Ammon's horn (tissue), 1 donor: Measurements from ENCODE around the gene STX16.
A peak's percentile ranks its signal among the peaks of the same experiment; 100 is the strongest.

ENCODE experiments used
- DNase-seq: peaks from one replicate; pipeline ENCODE4 v3.0.0-alpha.2; 2016; ENCODE audit warnings: low spot score

The STX16 gene, protein sequence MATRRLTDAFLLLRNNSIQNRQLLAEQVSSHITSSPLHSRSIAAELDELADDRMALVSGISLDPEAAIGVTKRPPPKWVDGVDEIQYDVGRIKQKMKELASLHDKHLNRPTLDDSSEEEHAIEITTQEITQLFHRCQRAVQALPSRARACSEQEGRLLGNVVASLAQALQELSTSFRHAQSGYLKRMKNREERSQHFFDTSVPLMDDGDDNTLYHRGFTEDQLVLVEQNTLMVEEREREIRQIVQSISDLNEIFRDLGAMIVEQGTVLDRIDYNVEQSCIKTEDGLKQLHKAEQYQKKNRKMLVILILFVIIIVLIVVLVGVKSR

DNA sequence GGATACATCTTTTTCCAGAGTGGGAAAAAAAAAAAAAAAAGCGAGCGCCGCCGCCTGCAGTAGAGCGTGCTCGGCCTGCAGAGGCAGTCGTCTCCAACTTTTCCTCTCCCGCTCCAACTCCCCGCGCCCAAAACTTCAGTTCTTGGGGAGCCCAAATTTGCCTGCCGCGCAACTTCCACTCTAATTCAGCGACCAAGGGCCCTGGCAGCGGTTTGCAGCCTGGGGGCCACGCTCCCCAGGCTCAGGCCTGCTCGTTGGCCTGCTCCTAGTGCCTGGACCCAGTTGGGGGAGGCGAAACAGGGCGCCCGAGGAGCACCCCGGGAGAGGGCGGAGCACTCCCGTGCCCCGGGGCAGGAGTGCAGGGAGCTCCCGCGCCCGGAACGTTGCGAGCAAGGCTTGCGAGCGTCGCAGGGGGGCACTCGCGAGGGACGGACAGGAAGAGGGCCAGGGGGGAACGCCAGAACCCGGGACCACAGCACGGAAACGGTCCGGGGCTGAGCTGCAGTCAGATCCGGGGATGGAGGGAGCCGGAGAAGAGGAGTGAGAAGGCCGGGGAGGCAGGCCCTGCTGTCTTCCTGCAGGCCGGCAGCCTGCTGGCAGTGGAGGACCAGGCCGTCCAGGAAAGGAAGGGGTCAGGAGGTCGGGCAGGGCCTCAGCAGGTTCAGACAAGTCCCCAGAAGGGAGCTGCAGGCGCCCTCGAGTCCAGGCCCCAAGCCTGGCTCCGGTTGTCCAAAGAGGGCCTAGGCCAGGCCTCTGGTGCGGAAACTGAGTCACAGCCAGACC lies at the start of gene STX16:
Gene STX16, plus strand, starts transcription at position 508 of the 783 bp plus-strand sequence. CDS start 724 bp downstream, outside the sequence.
- peak; percentile 92 for DNase-seq

DNA sequence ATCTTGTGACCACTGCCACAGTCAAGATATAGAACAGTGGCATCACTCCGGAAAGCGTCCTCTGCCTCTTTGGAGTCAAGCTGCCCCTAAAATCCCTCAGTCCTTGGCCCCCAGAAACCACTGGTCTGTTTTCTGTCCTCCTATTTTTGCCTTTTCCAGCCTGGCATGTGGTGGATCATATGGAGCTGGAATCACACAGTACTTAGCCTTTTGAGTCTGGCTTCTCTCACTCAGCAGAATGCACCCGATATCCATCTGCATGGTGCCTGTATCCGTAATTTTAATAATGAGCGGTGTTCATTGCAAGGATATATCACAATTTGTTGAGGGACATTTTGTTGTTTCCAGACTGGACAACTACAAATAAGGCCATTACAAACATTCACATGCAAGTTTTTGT lies 49.0 kb upstream of the STX16 start:
- DNase-seq = no peak

DNA sequence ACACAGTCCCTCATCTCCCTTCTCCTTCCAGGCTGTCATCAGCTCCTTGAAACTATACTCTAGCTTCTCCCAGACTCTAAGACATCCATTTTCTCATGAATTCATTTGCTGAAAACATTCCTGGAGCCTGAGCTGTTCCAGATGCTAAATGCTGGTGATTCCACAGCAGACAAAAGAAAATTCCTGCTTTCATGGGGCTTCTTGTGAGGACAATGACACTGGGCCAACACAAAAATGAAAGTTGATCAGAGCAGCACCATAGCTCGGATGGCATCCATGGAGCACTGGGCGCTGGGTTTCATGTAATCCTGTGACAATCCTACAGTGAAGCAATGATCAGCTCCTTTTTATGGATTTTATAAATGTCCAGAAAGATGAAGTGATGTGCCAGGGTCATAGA lies 47.4 kb upstream of the STX16 start:
- no peak for DNase-seq

DNA sequence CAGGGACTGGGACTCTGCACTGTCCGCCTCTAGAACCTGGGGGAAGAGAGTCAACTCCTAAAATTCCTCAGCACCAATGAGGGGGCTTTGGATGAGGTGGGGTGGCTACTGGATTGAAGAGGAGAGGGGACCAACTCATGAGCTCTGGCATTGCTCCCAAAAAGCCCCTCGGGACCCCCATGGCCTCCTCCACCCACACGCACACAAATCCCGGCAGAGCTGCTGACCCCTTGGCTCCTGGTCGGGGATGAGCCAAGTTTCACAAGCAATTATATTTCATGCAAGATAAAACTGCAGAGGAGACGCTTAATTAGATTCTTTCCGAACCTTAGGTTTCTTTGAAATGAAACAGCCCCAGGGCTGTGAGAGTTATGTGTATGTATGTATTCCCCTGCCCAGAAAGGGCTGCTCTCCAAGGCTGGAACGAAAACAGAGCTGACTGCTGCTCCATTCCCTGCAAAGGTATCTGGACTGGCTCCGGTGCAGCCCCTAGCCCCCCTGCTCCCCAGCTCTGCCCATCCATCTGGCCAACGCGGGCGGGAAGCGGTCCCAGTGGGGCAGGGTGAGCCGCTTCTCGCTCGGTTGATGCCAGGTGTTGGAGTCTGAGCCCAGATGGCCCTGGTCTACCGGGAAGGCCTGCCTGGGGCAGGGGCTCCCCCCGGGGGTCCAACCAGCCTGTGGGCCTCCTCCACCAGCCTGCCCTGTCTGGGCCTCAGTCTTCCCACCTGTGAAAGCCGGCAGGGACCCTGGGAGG lies 46.8 kb upstream of the STX16 start:
- DNase-seq = no peak

DNA sequence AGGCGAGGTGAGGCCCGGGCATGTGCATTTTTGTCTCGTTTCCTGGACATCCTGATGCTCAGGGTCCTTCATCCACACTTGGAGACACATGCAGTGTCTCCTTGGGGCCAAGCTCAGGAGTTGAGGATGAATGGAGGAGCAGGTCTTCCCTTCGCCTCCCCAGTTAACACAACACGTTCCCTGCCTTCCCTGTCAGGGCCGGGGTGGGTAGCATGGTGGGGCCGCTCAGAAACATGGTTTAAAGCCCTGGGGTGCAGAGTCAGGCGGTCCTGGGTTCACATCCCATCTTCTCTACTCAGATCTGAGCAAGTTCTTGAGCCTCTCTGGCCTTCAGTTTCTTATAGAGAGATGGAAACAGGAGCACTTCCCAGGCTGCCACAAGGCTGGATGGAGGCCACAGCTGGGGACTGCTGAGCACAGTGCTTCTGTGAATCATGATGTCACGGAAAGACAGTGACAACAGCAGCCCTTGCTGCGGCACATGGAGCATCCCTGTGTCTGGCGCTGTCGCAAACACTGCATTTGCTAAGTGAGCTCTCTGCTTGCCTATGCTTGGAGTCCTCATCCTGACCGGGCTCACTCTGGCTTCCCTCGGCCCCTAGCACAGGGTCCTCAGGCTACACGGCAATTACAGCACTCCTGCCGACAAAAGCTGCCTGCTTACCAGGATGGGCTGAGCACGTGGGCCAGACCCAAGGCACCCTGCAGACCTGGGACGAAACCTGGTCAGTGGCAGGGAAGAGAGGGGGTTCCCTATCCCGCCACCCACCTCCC lies 45.6 kb upstream of the STX16 start:
- no peak for DNase-seq

DNA sequence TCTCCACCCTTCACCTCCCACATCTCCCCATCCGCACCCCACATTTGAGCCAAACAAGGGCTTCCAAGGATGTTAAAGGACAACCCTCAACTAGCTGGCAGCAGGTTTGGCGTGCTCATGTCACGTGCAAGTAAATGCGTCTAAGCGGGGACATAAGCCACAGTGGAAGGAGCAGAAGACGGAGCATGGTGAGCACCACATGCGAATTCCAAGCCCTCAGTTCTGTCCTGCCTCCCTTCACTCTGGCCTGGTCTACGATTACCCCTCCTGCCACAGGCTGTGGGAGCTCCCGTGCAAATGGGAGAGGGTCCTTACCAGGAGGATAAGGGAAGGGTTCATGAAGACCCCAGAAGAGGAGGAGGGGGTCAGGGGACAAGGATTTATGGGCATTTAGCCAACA lies 44.9 kb upstream of the STX16 start:
- no peak for DNase-seq

DNA sequence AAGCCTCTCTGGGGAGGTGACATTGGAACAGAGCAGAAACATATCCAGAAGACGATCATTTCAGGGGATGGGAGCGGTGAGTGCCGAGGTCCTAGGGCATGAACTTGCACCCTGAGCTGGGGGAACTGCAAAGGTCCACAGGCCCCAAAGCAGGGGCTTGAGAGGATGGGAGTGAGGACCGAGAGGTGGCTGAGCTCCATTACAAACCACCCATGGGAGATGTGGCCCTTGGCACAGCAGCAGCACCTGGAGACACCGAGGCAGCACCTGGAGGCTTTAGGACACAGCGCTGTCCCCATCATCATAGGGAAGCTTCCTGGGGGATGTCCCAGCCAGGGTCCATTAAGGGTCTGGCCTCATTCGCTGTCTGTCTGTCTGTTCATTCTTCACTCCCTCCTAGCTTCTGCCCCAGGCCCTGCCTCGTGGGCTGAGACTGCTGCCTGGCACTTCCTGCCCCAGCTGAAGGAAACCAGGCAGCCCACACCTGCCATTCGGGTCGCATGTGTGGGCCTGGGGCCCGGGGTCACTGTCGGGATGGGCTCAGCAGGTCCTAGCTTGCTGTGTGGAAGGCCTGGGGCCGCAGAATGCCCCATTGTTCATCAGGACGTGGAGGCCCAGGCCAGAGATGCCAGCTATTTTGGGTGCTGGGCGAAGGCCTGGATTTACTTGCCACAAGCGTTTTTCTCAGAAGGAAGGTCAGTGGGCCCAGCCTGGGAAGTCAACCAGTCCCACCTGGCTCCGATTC lies 42.8 kb upstream of the STX16 start:
- no peak for DNase-seq

DNA sequence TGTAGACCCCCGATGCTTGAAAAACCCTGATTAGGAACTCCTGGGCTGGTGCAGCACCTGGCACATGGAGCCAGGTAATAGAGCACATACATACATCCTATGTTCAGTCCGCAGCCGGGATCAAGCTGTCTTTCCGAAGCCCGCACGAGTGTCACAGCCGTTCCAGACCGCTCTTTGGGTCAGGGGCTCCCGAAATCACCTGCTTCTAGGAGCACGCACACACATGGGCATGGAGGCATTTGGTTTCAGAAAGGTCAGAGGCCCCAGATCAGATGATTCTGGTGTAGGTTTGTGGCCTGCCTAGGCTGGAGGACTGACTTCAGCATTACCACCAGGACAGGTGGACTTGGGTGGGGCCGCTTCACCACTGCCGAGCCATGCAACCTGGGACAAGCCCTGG lies 42.1 kb upstream of the STX16 start:
- DNase-seq = no peak

DNA sequence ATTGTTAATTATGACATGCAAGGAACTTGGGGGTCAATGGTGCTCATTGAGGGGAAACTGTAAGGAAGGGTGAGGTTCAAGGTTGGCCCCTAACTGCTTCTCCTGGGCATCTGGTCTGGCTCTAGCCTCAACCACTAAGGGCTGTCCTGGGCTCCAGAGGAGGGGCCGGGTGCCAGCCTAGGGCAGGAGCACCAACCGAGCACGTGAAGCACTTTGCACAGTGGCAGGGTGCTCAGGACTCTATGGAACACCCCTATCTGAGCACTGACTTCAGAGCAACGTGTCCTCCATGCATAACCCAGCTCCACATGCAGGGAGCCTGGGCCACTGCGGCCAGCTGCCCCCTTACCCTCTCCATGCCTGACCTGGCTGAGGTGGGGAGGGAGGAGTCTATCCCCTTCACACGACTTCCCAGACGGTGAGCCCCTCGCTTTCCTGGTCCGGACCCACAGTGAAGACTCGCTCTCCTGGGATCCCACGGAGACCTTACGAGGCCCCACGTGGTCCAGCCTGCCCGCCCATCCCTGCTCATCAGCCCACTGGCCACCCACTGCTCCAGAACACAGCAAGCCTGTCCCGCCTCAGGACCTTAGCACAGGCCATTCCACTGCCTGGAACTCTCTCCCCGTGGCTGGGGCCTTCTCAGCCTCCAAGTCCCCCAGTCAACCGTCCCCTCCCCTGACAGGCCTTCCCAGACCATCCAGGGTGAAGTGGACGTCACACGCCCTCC lies 40.8 kb upstream of the STX16 start:
- DNase-seq = no peak

DNA sequence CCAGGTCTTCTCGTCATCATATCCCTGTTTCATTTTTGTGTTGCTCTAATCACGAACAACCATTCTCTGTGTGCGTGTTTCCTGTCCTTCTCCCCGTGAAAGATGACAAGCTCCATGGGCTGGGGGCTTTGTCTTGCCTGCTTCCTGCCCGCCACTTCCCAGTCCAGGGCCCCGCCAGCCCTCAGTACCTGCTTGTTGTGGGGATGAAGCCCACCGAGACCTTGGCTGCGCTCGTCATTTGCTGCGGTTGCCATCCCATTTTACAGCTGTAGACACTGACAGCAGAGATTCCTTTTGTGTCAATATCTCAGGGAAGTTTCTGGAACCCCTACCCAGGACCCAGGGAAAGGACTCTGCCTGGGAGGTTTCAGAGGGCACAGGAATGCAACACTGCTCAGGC lies 40.3 kb upstream of the STX16 start:
- DNase-seq = no peak

DNA sequence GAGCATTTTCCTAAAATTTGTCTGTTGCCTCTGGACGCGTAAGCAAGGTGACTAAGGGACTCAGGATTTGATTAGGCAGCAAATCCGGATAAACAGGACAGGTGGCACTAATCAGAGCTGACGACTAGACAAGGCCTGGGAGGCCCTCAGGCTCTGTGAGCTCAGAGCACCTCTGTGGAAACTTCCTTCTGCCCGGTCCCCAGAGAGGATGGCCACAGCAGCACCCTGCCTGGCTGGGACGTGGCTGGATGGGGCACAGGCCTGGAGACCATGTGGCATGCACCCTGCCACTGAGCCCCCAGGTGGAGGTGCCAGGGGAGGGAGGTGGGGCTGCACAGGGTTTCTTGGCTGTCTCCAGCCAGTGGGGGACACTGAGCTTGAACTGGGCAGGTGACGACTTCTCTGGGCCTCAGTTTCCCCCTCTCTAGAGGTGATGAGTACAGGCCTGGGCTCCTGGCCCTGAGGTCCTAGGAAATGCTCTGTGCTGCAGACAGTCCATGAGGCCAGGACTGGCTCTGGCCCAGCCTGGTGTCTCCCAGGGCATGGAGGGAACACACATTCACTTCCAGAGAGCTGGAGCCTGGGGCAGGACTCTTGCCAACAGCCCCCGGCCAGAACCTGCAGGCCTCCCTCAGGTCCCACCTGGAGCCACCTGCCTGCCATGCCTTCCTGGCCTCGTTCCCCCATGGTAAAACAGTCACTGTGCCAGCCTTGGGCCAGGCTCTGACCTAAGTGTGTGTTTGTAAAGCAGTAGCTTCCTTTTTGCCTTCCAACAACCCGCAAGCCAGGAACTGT lies 39.6 kb upstream of the STX16 start:
- DNase-seq = no peak

DNA sequence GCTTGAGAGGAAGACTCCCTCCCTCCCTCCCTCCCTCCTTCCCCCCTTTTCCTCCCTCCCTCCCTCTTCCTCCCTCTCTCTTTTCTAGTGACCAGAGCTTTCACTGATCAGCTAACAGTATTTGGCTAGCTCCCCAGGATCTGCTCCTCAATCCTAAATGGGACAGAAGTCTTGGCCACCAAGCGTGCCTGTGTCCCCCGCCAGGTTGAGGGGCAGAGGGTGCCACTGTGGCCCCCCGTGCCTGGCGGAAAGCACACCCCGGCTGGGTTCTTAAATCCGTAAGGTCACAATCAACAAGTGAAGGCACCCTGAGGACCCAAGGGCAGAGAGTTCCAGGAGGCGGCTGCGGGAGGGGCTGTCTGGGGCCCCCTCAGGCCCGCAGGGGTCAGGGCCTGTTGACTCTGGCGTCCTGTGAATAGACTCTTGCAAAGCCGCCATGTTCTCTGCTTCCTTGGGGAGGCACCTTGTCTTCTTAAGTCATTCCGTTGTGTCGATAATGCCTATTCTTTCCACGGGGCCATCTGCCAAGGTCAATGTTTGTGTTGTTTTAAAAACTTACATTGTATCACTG lies 38.9 kb upstream of the STX16 start:
- no peak for DNase-seq

DNA sequence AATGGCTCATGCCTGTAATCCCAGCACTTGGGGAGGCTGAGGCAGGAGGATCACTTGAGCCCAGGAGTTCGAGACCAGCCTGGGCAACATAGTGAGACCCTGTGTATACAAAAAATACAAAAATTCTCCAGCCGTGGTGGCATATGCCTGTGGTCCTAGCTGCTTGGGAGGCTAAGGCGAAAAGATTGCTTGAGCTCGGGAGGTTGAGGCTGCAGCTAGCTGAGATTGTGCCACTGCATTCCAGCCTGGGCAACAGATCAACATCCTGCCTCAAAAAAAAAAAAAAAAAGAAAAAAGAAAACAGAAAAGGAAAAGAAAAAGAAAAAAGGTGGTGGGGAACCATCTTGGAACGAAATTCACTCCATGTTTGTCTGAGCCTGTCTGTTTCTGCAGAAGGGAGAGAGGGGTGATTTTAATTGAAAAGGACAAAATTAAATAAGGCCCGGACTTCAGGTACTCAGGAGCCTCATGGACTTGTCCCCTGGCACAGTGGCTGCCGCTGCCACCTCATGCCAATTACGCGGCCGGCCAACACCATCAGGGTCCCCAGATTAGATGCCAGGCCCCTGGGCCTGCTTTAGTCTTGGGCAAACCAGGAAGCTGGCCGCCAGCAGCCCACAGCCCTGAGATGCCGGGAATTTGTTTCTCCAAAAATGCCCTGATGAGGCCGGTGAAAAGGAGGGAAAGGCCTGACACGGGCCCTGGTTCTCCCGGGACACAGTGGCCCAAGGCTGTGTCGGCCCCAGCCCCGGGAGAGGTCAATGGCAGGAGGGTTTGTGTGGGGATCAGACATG lies 37.8 kb upstream of the STX16 start:
- DNase-seq = no peak

DNA sequence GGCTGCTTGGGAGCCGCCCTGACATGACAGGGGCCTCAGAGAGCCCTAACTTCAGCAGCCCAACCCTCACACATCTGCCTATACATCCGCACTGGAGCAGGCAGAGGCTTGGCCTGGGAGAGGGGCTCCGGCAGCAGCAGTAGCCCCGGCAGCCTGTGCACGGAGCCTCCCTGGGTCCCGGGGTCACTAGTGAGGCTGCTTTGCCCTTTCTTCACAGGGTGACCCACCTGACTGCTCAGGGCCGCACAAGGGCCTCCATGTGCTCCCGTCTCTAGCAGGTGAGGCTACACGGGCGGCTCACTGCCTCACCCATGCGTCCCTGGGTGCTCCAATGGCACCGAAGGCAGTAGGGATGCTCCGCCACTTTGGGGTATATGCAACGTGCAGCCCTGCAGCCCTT lies 36.7 kb upstream of the STX16 start:
- DNase-seq = no peak

DNA sequence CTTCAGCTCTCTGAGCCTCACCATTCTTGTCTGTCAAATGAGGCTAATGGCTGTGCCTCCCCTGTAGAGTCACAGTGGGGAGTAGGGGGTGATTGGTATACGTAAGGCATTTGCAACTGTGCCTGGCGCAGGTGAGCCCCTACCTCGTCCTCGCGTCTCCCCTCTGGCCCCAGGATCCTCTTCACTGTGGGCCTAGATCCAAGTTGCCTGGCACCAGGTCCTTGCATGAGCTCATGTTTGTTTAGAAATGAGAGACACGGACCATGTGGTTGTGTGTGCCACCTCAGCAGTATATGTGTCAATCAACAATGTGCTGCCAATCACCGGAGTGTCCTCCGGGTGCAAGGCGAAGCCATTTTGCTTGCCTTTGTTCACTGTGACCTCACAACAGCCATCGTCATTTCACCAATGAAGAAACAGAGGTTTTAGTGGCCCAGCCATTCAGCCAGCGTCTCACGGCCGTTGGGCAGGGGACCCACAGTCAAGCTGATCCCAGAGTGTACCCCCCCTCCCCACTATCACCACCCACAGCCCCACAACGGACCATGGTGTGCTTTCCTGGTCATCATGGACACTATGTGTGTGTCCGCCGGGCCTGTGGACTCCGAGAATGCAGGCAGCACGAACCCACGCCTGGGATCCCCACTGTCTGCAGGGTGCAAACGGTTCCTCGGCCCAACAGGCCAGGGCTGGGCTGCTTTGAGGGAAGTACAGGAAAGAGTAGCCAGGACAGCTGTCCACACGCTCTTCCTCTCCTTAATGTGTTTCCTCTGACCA lies 35.9 kb upstream of the STX16 start:
- no peak for DNase-seq

DNA sequence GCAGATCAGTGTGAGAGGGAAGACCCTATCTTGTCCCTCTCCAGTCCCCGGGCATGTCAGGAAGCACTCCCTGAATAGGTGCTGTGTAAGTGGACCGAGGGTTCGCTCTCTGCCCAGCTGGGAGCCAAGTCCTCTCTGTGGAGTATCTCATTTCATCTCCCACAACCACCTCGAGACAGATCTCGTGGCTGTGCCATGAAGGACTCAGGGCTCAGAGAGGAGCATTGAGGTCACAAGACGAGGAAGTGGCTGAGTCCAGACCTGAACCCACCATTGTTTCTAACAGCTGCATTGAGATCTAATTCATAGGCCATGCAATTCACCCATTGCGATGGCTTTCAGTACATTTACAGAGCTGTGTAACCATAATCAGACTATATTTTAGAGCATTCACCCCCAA lies 34.7 kb upstream of the STX16 start:
- no peak for DNase-seq

DNA sequence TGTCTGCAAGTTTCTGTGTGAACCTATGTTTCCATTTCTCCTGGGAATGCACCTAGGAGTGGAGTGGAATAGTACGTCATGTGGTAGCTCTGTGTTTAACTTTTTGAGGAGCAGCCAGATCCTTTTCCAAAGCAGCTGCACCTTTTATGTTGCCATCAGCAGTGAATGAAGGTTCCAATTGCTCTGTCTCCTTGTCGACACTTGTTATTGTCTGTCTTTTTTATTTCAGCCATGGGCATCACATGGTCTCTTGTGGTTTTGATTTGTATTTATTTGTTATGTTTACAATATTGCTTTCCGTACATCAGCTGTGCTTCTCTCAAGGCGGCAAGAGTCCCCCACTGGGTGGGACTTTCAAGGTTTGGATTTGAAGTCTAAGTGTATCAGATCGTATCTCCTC lies 33.9 kb upstream of the STX16 start:
- no peak for DNase-seq
